Neutrophil (primary cell): ENCODE data around the gene BTF3L4.
"Not testable (repeated sequence)": the region's sequence is repeated elsewhere in the genome, so short reads cannot be mapped to it uniquely, and the experiment has no call there.

Source experiments
- H3K27ac ChIP-seq: fragments of 200-600 bp; sonication (generic); 2 replicates; pipeline ENCODE4 v1.5.1; 2016; ENCODE audit warnings: mild to moderate bottlenecking, moderate library complexity
- H3K27me3 ChIP-seq: fragments of 200-600 bp; sonication (generic); 2 replicates; pipeline ENCODE4 v1.6.0; 2016; ENCODE audit warnings: mild to moderate bottlenecking
- H3K36me3 ChIP-seq: fragments of 200-600 bp; sonication (generic); 2 replicates; pipeline ENCODE4 v1.5.1; 2017
- H3K4me1 ChIP-seq, 2 experiments: fragments of 200-600 bp in 1 of 2; sonication (generic) in 1 of 2; 1 replicate in 1 of 2; 2 replicates in 1 of 2; pipeline versions ENCODE4 v1.5.1 to v1.6.1; 2013 to 2016; ENCODE audit warnings: low read depth in 1 of 2, low read length in 1 of 2, mild to moderate bottlenecking in 1 of 2, moderate library complexity in 1 of 2; ENCODE audit not compliant: control insufficient read depth in 1 of 2, insufficient read depth in 1 of 2
- H3K4me3 ChIP-seq, 2 experiments: fragments of 200-600 bp in 1 of 2; sonication (generic) in 1 of 2; 1 replicate in 1 of 2; 2 replicates in 1 of 2; pipeline ENCODE4 v1.5.1; 2013 to 2016; ENCODE audit warnings: low read depth in 1 of 2, low read length in 1 of 2, mild to moderate bottlenecking in 1 of 2, moderate library complexity in 1 of 2
- H3K9me3 ChIP-seq: fragments of 200-600 bp; sonication (generic); 2 replicates; pipeline ENCODE4 v1.5.1; 2016
- CTCF ChIP-seq: fragments of 200-600 bp; sonication (generic); IDR thresholded peaks from 2 replicates; pipeline ENCODE4 v1.5.1; 2016; ENCODE audit warnings: antibody characterized with exemption

Gene BTF3L4

GRCh38 chr1:52028328-52028727 lies 27.8 kb upstream of the BTF3L4 start:
- TF ChIP-seq CTCF, result no peak
- Histone ChIP-seq H3K4me3 (no peak overlapping the region), H3K36me3 (peaks cover 46% of the 10 kb centered on the region), H3K9me3 (no peaks in the 10 kb centered on the region), H3K27ac (no peak overlapping the region), H3K4me1 (peaks cover 16 to 20% of the 10 kb centered on the region in 2 experiments), H3K27me3 (no peaks in the 10 kb centered on the region)

GRCh38 chr1:52028839-52029238 lies 27.3 kb upstream of the BTF3L4 start:
- peaks cover 41% of the 10 kb centered on the region for H3K36me3 ChIP-seq
- not testable (repeated sequence) for H3K27ac ChIP-seq, H3K27me3 ChIP-seq, H3K4me3 ChIP-seq, H3K9me3 ChIP-seq
- peaks cover 19 to 24% of the 10 kb centered on the region in 2 experiments for H3K4me1 ChIP-seq

GRCh38 chr1:52032124-52032784 lies 23.8 kb upstream of the BTF3L4 start:
- H3K4me3 ChIP-seq, result peak overlapping the region; percentile 91 to 97
- H3K4me1 ChIP-seq, result peaks cover 25 to 26% of the 10 kb centered on the region in 2 experiments
- peak overlapping the region; percentile 83 for H3K27ac ChIP-seq
- no peaks in the 10 kb centered on the region for H3K9me3 ChIP-seq
- H3K36me3 ChIP-seq, result peaks cover 21% of the 10 kb centered on the region
- H3K27me3 ChIP-seq, result no peaks in the 10 kb centered on the region
- TF ChIP-seq CTCF, result no peak

GRCh38 chr1:52032785-52033131 lies 23.3 kb upstream of the BTF3L4 start:
- H3K4me1 ChIP-seq, result peaks cover 25 to 26% of the 10 kb centered on the region in 2 experiments
- H3K27me3 ChIP-seq, result no peaks in the 10 kb centered on the region
- H3K4me3 ChIP-seq, result peak overlapping the region; percentile 91 to 97
- peak overlapping the region; percentile 83 for H3K27ac ChIP-seq
- TF ChIP-seq CTCF, result no peak
- no peaks in the 10 kb centered on the region for H3K9me3 ChIP-seq
- H3K36me3 ChIP-seq, result peaks cover 21% of the 10 kb centered on the region

GRCh38 chr1:52033190-52034049 lies 22.7 kb upstream of the BTF3L4 start, which contains the start of gene KTI12:
Gene KTI12 (minus strand): TSS chr1:52033810. CDS start chr1:52033761, 49 bp downstream.
- no peak for TF ChIP-seq CTCF
- H3K4me1 ChIP-seq, result peaks cover 25 to 26% of the 10 kb centered on the region in 2 experiments
- H3K4me3 ChIP-seq, result peak within 1 kb of the TSS; percentile 91 to 97
- H3K9me3 ChIP-seq, result no peaks in the 10 kb centered on the region
- peak within 1 kb of the TSS; percentile 83 for H3K27ac ChIP-seq
- H3K36me3 ChIP-seq, result peaks cover 19% of the 10 kb centered on the region
- H3K27me3 ChIP-seq, result no peaks in the 10 kb centered on the region

- Histone ChIP-seq H3K4me1 (peaks cover 25 to 26% of the 10 kb centered on the region in 2 experiments), H3K4me3 (peak overlapping the region; percentile 91 to 97), H3K27ac (peak overlapping the region; percentile 83), H3K36me3 (peaks cover 20% of the 10 kb centered on the region), H3K27me3 (no peaks in the 10 kb centered on the region), H3K9me3 (no peaks in the 10 kb centered on the region)
- no peak for TF ChIP-seq CTCF
Observed at GRCh38 chr1:52034050-52034384, 22.1 kb upstream of the BTF3L4 start.
